Urothelium cell line (cell line): ENCODE results near the gene KRTAP9-6.
"Not testable (repeated sequence)": the region's sequence is repeated elsewhere in the genome, so short reads cannot be mapped to it uniquely, and the experiment has no call there.

Experiments
- DNase-seq: peaks from one replicate; pipeline ENCODE4 v3.0.0; 2011; ENCODE audit warnings: low spot score, mixed read lengths
- FAIRE-seq: peaks from 2 replicates; lab custom pipeline; 2011; peaks lifted over from hg19 to GRCh38; lab: Jason Lieb, UNC

Gene KRTAP9-6, protein sequence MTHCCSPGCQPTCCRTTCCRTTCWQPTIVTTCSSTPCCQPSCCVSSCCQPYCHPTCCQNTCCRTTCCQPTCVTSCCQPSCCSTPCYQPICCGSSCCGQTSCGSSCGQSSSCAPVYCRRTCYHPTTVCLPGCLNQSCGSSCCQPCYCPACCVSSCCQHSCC

DNA sequence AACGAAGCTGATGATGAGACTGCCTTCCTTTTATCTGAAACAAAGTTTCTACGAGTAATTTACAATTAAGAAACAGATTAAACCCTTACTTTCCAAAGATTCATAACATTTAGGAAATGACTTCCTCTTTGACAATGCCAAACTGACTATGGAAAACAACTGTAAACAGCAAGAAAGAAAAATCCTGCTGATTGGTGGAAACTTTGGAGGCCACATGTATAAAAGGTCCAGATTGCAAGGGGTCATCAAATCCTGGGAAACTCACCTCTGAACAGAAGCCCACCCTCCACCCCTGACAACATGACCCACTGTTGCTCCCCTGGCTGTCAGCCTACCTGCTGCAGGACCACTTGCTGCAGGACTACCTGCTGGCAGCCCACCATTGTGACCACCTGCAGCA, at the start of gene KRTAP9-6:
KRTAP9-6 (plus strand) TSS at position 301 of the 400 bp plus-strand sequence; CDS start at position 301, 0 bp downstream.
- FAIRE-seq, result no peak
- no peak for DNase-seq

DNA sequence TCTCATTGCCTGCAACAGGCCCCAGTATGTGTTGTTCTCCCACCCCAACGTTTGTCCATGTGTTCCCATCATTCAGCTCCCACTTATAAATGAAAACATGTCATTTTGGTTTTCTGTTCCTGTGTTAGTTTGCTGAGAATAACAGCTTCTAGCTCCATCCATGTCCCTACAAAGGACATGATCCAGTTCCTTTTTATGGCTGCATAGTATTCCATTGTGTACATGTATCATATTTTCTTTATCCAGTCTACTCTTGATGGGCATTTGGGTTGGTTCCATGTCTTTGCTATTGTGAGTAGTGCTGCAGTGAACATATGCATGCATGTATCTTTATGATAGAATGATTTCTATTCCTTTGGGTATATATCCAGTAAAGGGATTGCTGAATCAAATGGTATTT, 49.5 kb upstream of the KRTAP9-6 start:
- DNase-seq (no peak), FAIRE-seq (no peak)

DNA sequence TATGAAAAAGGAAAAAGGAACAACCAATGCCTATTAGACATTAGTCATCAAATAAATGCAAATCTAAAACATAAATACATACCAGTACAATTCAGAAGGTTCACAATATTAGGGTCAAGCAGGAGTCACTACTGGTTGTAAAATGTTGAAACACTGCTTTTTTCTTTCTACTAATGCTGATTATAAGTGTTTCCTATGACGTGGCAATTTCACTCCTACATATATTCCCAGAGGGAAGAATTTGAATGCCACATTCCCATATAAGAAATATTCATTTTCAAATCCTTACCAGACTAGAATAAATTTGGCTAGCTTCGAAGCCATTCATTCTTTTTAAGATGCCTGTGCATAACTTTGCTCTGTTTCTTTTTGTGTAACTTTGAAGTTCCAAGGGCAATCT, 41.4 kb upstream of the KRTAP9-6 start:
- no peak for DNase-seq
- no peak for FAIRE-seq

DNA sequence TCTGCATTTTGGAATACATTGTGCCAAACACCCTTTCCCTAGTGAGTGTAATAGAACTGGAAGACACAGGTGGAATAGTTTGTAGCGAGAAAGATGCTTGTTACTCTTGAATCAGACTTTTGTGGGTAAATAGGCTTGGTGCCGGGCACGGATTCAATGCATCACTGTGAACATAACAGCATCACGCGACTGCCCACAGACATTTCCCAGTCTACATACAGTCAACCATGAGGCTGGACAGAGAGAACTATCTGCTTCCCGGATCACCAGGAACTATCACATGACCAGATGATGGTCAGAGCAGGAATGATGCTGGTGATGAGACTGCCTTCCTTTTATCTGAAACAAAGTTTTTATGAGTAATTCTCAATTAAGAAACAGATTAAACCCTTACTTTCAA, 39.1 kb upstream of the KRTAP9-6 start:
- DNase-seq (no peak), FAIRE-seq (no peak)

DNA sequence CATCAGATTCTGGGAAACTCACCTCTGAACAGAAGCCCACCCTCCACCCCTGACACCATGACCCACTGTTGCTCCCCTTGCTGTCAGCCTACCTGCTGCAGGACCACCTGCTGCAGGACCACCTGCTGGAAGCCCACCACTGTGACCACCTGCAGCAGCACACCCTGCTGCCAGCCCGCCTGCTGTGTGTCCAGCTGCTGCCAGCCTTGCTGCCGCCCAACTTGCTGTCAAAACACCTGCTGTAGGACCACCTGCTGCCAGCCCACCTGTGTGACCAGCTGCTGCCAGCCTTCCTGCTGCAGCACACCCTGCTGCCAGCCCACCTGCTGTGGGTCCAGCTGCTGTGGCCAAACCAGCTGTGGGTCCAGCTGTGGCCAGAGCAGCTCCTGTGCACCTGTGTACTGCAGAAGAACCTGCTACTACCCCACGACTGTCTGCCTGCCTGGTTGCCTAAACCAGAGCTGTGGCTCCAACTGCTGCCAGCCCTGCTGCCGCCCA, 38.5 kb upstream of the KRTAP9-6 start, which contains the start of gene KRTAP9-2:
KRTAP9-2 (plus strand) TSS at position 51 of the 498 bp plus-strand sequence; CDS start at position 58, 7 bp downstream.
- FAIRE-seq, DNase-seq: not testable (repeated sequence)

DNA sequence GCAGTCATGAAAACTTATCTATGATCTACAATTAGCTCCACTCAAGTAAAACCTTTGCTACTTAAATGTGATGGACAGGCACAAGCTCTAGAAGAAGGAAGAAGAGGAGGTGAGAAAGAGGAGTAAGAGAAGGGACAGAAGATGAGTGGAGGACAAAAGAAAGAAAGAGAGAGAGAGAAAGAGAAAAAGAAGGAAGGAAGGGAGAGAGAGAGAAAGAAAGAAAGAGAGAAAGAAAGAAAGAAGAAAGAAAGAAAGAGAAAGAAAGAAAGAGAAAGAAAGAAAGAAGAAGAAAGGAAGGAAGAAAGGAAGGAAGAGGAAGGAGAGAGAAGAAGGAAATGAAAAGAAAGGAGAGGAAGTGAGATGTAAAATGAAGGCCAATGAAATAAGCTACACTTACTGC, 35.1 kb upstream of the KRTAP9-6 start:
- DNase-seq (no peak), FAIRE-seq (no peak)

DNA sequence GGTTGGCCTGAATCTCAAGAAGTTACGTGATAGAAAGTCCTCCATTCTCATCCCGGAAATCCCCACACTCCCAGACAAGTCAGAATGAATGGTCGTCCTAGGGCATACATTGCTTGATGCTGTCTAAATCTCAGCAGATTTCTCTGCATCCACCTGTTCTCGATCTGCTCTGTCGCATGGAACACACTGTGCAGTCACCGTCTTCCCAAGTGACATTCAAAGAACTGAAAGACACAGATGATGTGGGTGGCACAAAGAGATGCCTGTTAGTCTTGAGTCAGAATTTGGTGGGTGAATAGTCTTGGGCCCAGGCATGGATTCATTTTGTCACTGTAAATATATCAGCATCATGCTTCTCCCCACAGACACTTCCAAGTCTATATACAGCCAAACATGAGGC, 33.4 kb upstream of the KRTAP9-6 start:
- FAIRE-seq, result no peak
- DNase-seq, result no peak

DNA sequence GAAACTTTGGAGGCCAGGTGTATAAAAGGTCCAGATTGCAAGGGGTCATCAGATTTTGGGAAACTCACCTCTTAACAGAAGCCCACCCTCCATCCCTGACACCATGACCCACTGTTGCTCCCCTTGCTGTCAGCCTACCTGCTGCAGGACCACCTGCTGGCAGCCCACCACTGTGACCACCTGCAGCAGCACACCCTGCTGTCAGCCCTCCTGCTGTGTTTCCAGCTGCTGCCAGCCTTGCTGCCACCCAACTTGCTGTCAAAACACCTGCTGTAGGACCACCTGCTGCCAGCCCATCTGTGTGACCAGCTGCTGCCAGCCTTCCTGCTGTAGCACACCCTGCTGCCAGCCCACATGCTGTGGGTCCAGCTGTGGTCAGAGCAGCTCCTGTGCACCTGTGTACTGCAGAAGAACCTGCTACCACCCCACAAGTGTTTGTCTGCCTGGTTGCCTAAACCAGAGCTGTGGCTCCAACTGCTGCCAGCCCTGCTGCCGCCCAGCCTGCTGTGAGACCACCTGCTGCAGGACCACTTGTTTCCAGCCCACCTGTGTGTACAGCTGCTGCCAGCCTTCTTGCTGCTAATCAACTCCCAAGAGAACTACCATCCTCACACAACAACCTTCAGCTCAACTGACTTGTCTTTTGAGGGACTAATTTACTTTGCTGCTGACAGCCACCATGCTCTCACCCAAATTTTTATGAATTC, 32.6 kb upstream of the KRTAP9-6 start, which contains the start of gene KRTAP9-3:
KRTAP9-3 (plus strand) TSS at position 51 of the 707 bp plus-strand sequence; CDS start at position 104, 53 bp downstream.
- FAIRE-seq, result peak; percentile 48
- DNase-seq, result not testable (repeated sequence)

DNA sequence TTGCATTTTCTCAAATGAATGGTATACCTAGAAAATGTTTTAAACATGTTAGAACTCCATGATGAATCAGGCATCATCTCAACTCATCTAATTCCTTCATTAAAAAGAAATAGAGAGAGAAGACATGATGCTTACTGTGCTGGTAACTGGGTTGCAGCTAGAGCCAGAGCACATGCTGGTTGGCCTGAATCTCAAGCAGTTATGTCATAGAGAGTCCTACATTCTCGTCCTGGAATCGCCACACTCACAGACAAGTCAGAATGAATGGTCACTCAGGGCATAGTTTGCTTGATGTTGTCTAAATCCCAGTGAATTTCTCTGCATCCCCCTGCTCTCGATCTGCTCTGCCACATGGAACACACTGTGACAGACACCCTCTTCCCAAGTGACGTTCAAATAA, 28.1 kb upstream of the KRTAP9-6 start:
- not testable (repeated sequence) for DNase-seq, FAIRE-seq

DNA sequence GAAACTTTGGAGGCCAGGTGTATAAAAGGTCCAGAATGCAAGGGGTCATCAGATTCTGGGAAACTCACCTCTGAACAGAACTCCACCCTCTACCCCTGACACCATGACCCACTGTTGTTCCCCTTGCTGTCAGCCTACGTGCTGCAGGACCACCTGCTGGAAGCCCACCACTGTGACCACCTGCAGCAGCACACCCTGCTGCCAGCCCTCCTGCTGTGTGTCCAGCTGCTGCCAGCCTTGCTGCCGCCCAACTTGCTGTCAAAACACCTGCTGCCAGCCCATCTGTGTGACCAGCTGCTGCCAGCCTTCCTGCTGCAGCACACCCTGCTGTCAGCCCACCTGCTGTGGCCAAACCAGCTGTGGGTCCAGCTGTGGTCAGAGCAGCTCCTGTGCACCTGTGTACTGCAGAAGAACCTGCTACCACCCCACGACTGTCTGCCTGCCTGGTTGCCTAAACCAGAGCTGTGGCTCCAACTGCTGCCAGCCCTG, 27.2 kb upstream of the KRTAP9-6 start, which contains the start of gene KRTAP9-8:
KRTAP9-8 (plus strand) TSS at position 51 of the 489 bp plus-strand sequence; CDS start at position 104, 53 bp downstream.
- FAIRE-seq, DNase-seq: not testable (repeated sequence)

DNA sequence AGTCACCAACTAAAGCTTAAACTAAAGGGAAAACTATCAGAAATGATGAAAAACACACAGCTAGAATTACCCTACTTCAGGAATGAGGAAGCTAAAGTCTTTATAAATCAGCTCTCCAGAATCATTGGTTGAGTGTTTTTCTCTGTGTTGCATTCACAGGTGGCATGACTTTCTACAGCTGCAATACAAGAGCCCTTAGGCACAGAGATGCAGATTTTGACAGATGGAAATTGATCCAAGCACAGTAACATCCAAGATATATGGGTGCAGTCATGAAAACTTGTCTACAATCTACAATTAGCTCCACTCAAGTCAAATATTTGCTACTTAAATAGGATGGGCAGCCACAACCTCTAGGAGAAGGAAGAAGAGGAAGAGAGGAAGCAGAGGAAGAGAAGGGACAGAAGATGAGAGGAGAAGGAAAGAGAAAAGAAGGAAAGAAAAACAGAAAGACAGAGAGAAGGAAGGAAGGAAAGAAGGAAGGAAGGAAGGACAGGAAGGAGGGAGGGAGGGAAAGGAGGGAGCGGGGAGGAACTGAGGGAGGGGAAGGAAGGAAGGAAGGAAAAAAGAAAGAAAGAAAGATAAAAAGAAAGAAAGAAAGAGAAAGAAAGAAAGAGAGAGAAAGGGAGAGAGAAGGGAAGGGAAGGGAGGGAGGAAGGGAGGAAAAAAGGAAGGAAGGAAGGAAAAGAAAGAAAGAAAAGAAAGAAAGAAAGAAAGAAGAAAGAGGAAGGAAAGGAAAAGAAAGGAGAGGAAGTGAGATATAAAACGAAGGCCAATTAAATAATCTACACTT, 18.0 kb upstream of the KRTAP9-6 start:
- DNase-seq, result not testable (repeated sequence)

DNA sequence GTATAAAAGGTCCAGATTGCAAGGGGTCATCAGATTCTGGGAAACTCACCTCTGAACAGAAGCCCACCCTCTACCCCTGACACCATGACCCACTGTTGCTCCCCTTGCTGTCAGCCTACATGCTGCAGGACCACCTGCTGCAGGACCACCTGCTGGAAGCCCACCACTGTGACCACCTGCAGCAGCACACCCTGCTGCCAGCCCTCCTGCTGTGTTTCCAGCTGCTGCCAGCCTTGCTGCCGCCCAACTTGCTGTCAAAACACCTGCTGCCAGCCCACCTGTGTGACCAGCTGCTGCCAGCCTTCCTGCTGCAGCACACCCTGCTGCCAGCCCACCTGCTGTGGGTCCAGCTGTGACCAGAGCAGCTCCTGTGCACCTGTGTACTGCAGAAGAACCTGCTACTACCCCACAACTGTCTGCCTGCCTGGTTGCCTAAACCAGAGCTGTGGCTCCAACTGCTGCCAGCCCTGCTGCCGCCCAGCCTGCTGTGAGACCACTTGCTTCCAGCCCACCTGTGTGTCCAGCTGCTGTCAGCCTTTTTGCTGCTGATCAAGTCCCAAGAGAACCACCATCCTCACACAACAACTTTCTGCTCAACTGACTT, 15.4 kb upstream of the KRTAP9-6 start, which contains the start of gene KRTAP9-4:
KRTAP9-4 (plus strand) TSS at position 51 of the 604 bp plus-strand sequence; CDS start at position 85, 34 bp downstream.
- not testable (repeated sequence) for DNase-seq, FAIRE-seq

More for the DNA sequence above, 18.0 kb upstream of the KRTAP9-6 start:
- not testable (repeated sequence) for FAIRE-seq

DNA sequence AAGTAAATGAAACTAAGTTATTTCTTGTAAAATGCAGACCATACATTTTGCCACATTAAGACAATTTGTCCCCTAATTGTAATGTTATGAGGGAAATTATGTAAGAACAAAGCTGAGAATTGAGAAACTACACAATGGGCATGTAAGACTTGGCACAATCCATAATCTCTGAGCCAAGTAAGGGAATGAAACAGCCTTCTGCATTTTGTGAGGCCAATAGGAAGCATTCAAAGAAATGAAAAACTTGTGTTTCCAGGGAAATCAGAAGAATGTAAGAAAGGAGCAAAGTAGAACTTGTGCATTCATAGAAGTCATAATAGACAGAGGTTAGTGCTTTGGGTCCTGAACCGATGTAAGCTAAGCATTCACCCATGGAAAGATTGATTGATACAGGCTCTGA, 13.9 kb upstream of the KRTAP9-6 start:
- FAIRE-seq (no peak), DNase-seq (no peak)

DNA sequence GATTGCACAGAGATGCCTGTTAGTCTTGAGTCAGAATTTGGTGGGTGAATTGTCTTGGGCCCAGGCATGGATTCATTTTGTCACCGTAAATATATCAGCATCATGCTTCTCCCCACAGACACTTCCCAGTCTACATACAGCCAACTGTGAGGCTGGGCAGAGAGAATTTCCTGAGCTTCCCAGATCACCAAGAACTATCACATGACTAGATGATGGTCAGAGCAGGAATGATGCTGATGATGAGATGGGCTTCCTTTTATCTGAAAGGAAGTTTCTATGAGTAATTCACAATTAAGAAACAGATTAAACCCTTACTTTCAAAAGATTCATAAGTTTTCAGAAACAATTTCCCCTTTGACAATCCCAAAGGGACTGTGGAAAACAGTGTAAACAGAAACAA, 10.3 kb upstream of the KRTAP9-6 start:
- DNase-seq (no peak), FAIRE-seq (no peak)

DNA sequence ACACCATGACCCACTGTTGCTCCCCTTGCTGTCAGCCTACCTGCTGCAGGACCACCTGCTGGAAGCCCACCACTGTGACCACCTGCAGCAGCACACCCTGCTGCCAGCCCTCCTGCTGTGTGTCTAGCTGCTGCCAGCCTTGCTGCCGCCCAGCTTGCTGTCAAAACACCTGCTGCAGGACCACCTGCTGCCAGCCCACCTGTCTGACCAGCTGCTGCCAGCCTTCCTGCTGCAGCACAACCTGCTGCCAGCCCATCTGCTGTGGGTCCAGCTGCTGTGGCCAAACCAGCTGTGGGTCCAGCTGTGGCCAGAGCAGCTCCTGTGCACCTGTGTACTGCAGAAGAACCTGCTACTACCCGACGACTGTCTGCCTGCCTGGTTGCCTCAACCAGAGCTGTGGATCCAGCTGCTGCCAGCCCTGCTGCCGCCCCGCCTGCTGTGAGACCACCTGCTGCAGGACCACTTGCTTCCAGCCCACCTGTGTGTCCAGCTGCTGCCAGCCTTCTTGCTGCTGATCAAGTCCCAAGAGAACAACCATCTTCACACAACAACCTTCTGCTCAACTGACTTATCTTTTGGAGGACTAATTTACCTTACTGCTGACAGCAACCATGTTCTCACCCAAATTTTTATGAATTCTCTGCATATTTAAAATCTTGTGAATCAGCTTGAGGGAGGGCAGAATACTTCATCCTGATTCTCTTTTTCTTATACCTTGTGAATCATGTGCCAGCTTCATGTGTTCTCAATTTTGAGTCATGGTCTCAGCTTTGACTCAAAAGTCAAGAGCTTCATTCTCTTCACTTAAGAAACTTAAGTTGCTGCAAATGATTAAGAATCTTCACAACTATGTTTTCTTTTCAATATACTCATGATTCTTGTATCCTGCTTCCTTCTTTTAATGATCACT, 9.5 kb upstream of the KRTAP9-6 start, which contains the start of gene KRTAP9-9:
KRTAP9-9 (plus strand) TSS at position 4 of the 910 bp plus-strand sequence.
- not testable (repeated sequence) for FAIRE-seq, DNase-seq

DNA sequence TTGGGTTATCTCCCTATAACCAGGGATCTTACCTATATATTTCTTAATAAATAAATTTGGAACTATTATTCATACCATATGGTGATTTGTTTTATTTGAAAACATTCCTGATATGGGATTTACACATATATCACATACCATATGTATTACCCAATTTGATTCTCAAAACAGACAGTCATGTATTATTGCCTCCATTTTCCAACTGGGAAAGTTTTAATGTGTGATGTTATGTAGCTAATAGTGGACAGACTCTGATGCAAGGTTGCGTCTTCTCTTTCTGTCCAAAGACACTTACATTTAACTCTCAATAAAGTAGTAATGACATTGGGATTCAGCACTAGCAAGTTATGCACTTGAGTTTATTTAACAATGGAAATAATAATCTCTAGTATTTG, 8.9 kb upstream of the KRTAP9-6 start:
- no peak for FAIRE-seq
- no peak for DNase-seq

DNA sequence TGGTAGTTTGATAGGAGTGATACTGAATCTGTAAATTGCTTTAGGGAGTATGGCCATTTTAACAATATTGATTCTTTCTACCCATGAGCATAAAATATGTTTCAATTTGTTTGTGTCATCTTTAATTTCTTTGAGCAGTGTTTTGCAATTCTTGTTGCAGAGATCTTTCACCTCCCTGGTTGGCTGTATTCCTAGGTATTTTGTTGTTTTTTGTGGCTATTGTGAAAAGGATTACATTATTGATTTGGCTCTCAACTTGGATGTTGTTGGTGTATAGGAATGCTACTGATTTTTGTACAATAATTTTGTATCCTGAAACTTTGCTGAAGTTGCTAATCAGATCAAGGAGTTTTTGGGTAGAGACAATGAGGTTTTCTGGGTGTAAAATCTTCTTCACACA, 6.8 kb upstream of the KRTAP9-6 start:
- DNase-seq (no peak), FAIRE-seq (no peak)

DNA sequence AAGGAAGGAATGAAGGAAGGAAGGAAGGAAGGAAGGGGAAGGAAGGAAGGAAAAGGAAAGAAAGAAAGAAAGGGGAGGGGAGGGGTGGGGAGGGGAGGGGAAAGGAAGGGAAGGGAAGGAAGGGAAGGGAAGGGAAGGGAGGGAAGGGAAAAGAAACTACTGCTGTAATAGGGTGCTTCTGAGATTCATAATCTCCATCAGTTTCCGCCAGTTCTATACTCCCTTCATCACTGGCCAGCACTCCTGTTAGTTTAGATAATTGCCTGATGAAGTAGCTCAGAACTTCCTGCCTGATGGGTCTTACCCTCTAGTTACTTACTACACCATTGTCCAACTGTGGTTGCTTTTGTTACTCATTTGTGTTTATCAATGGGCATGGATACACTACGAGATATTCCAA, 2.0 kb upstream of the KRTAP9-6 start:
- no peak for DNase-seq
- no peak for FAIRE-seq

DNA sequence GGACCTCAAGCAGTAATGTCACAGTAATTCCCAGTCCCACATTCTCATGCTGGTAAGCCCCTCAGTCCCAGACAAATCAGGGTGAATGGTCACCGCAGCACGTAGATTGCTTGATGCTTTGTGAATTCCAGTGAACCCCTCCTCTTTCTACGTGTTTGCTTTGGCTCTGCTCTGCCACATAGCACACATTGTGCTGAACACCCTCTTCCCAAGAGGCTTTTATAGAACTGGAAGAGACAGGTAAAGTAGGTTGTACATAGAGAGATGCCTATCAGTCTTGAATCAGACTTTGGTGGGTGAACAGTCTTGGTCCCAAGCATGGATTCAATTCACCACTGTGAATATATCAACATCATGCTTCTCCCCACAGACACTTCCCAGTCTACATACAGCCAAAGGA, 579 bp upstream of the KRTAP9-6 start:
- FAIRE-seq (no peak), DNase-seq (no peak)
